ENCODE data around the gene RAB11FIP3.

The RAB11FIP3 gene

GRCh38 chr16:386641-387156, 38.8 kb upstream of the RAB11FIP3 start:
- TF ChIP-seq, protein P1, sequence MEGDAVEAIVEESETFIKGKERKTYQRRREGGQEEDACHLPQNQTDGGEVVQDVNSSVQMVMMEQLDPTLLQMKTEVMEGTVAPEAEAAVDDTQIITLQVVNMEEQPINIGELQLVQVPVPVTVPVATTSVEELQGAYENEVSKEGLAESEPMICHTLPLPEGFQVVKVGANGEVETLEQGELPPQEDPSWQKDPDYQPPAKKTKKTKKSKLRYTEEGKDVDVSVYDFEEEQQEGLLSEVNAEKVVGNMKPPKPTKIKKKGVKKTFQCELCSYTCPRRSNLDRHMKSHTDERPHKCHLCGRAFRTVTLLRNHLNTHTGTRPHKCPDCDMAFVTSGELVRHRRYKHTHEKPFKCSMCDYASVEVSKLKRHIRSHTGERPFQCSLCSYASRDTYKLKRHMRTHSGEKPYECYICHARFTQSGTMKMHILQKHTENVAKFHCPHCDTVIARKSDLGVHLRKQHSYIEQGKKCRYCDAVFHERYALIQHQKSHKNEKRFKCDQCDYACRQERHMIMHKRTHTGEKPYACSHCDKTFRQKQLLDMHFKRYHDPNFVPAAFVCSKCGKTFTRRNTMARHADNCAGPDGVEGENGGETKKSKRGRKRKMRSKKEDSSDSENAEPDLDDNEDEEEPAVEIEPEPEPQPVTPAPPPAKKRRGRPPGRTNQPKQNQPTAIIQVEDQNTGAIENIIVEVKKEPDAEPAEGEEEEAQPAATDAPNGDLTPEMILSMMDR (conservative IDR thresholded peaks at IDR 0.05), result no peak; the same call in 1 of the 2 replicates
- TF ChIP-seq ZFX (IDR thresholded peaks at IDR 0.05), result no peak
- no peak overlapping the region for H3K27ac ChIP-seq

DNA sequence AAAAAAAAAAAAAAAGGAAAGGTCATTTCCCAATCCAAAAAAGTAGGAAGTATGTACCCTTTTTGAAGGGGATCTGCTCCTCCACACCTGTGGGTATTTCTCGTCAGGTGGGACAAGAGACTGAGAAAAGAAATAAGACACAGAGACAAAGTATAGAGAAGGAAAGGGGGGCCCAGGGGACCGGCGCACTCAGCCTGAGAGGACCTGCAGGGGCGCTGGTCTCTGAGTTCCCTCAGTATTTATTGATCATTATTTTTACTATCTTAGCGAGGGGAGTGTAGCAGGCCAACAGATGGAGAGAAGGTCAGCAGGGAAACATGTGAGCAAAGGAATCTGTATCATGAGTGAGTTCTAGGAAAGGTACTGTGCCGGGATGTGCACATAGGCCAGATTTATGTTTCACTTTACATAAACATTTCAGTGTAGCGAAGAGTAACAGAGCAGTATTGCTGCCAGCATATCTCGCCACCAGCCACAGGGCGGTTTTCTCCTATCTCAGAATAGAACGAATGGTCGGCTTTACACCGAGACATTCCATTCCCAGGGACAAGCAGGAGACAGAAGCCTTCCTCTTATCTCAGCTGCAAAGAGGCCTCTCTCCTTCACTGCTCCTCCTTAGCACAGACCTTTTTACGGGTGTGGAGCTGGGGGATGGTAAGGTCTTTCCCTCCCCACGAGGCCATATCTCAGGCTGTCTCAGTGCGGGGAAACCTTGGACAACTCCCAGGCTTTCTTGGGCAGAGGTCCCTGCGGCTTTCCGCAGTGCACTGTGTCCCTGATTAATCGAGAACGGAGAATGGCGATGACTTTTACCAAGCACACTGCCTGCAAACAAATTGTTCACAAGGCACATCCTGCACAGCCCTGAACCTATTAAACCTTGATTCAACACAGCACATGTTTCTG, 37.4 kb upstream of the RAB11FIP3 start:
- H3K27ac ChIP-seq, result peak overlapping the region; percentile 51
- TF ChIP-seq, protein P1 (conservative IDR thresholded peaks at IDR 0.05), result peak; percentile 1; the same call in 1 of the 2 replicates

DNA sequence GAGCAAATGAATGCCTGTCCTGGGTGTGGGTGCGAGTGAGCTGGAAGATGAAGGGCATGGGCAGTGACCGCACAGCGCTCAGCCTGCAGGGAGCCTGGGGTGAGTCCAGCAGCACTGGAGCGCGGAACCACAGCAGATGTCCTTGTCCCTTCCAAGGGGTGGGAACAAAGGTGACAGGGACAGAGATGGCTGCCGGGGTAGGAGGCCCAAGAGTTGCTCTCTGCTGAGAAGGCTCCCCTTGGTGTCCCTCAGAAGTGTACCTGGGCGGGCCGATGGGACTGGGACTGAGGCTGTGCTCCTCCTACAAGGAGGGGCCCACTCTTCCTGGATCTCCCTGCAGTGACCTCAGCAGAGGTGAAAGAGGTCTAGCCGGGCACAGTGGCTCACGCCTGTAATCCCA, 36.1 kb upstream of the RAB11FIP3 start:
- TF ChIP-seq ZFX (IDR thresholded peaks at IDR 0.05), result no peak
- TF ChIP-seq, protein P1 (conservative IDR thresholded peaks at IDR 0.05), result no peak
- H3K27ac ChIP-seq, result peak overlapping the region; percentile 51

- TF ChIP-seq, protein P1 (conservative IDR thresholded peaks at IDR 0.05), result peak; percentile 66
- no peak for TF ChIP-seq ZFX (IDR thresholded peaks at IDR 0.05)
- H3K27ac ChIP-seq, result no peak overlapping the region
Observed at GRCh38 chr16:391885-392335, 33.5 kb upstream of the RAB11FIP3 start.

- H3K27ac ChIP-seq, result no peak overlapping the region
- TF ChIP-seq, protein P1 (conservative IDR thresholded peaks at IDR 0.05), result no peak
- no peak for TF ChIP-seq ZFX (IDR thresholded peaks at IDR 0.05)
Observed at GRCh38 chr16:392450-393030, 32.9 kb upstream of the RAB11FIP3 start.

GRCh38 chr16:396199-396598, 29.2 kb upstream of the RAB11FIP3 start:
- TF ChIP-seq, protein P1 (conservative IDR thresholded peaks at IDR 0.05), result no peak
- TF ChIP-seq ZFX (IDR thresholded peaks at IDR 0.05), result no peak
- no peak overlapping the region for H3K27ac ChIP-seq

DNA sequence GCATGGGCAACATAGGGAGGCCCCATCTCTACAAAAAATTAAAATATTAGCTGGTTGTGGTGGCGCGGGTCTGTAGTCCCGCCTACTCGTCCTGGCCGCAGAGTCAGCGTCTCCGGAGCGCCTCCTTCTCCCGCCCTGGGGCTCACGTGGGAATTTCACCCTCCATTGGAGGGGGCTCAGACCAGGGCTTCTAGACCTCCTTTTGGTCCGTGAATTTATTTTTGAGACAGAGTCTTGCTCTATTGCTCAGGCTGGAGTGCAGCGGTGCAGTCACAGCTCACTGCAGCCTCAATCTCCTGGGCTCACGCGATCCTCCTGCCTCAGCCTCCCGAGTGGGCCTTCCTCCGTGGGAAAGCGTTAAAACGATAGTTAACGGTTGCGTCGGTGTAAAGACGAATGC, 28.8 kb upstream of the RAB11FIP3 start:
- TF ChIP-seq, protein P1 (conservative IDR thresholded peaks at IDR 0.05), result no peak
- no peak for TF ChIP-seq ZFX (IDR thresholded peaks at IDR 0.05)
- H3K27ac ChIP-seq, result no peak overlapping the region

All from C4-2B (cell line).